HG02840 (cell line): Measurements from ENCODE around the gene TSPAN5.

Source experiments
- ATAC-seq: cut with Tn5 transposase; IDR thresholded peaks from one replicate; pipeline ENCODE4 v1.9.1; 2021; ENCODE audit warnings: mild to moderate bottlenecking, moderate library complexity, moderate number of reproducible peaks; ENCODE audit not compliant: unreplicated experiment, low FRiP score

TSPAN5 gene

GRCh38 chr4:98603683-98604521 is 54.5 kb downstream of the TSPAN5 start:
- no peak for ATAC-seq

GRCh38 chr4:98602270-98602669 is 56.1 kb downstream of the TSPAN5 start:
- ATAC-seq: no peak

GRCh38 chr4:98601708-98602107 is 56.7 kb downstream of the TSPAN5 start:
- ATAC-seq: no peak

GRCh38 chr4:98599617-98600205 is 58.7 kb downstream of the TSPAN5 start:
- ATAC-seq: no peak

GRCh38 chr4:98586962-98587354 is 71.5 kb downstream of the TSPAN5 start:
- no peak for ATAC-seq

GRCh38 chr4:98586291-98586961 is 72.0 kb downstream of the TSPAN5 start:
- ATAC-seq: no peak

- no peak for ATAC-seq
Observed at GRCh38 chr4:98585596-98585995, 72.8 kb downstream of the TSPAN5 start.

- no peak for ATAC-seq
Observed at GRCh38 chr4:98584265-98584664, 74.1 kb downstream of the TSPAN5 start.

- ATAC-seq: no peak
Observed at GRCh38 chr4:98583265-98583664, 75.1 kb downstream of the TSPAN5 start.

GRCh38 chr4:98581126-98581525 is 77.3 kb downstream of the TSPAN5 start:
- no peak for ATAC-seq

- no peak for ATAC-seq
Observed at GRCh38 chr4:98577956-98578355, 80.5 kb downstream of the TSPAN5 start.

GRCh38 chr4:98574816-98575215 is 83.6 kb downstream of the TSPAN5 start:
- no peak for ATAC-seq

GRCh38 chr4:98573791-98574190 is 84.6 kb downstream of the TSPAN5 start:
- no peak for ATAC-seq

GRCh38 chr4:98572697-98573096 is 85.7 kb downstream of the TSPAN5 start:
- no peak for ATAC-seq

GRCh38 chr4:98571161-98571786 is 87.1 kb downstream of the TSPAN5 start:
- ATAC-seq: no peak

- ATAC-seq: no peak
Observed at GRCh38 chr4:98570151-98570797, 88.1 kb downstream of the TSPAN5 start.

GRCh38 chr4:98568941-98569663 is 89.3 kb downstream of the TSPAN5 start:
- no peak for ATAC-seq

GRCh38 chr4:98567611-98568010 is 90.8 kb downstream of the TSPAN5 start:
- no peak for ATAC-seq

- ATAC-seq: no peak
Observed at GRCh38 chr4:98566361-98567008, 91.9 kb downstream of the TSPAN5 start.
